Activated T-helper 9 cell treated with anti-CD3 and anti-CD28 coated beads, Interleukin-2, amount 50 U/mL, for 16 hours (primary cell): ENCODE results near the gene KLHL11.

ENCODE experiments used
- DNase-seq: peaks from one replicate; pipeline ENCODE4 v3.0.0-alpha.2; 2020; ENCODE audit warnings: low read depth

Gene KLHL11

DNA sequence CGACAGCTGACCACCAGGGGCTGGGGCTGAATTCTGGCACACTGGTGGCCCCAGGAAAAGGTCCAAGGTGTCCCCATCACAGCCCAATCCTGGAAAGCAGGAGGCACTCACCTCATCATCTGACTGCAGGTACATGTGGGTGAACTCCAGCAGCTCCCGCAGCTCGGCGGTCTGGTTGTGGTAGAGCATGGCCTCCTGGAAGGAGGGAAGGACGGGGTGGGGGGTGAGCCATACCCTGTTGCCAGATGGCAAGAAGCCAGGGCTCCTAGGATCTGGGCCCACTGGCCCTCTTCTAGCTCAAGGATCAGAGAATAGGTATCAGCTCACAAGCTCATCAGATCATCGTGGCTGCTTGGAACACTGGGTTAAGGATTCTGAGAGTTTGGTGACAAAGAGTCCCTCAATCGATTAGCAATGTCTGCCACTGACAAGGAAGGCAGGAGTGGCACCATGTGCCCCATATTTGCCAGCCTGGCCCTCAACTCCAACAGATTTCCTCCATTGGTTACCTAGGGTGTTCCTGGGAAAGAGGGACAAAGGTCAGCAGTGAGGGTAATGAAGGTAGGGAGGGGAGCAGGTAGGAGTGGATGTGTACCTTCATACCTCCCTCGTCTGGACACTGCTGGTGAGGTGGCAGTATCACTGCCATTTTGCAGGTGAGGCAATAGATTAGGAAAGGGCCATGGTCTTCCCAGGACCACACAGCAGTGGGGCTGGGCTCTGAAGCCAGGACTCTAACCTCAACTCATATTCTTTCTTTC, 58.4 kb downstream of the KLHL11 start:
- DNase-seq: no peak
